KBM-7 (cell line): ENCODE results near the gene ZNF341.

Experiments used
- DNase-seq: peaks from one replicate; pipeline ENCODE4 v3.0.0-alpha.2; 2015
- in situ Hi-C: fragments of 300-500 bp; cut with MboI; formaldehyde crosslinking; loops from 2 replicates; pipeline ENCODE4 v1.14.3; 2020; ENCODE audit warnings: low sequenced_read_pairs, low pct_unique_long_range_greater_than_20kb, mixed read lengths

Gene ZNF341

GRCh38 chr20:33829636-33830035 lies 97.8 kb downstream of the ZNF341 start:
- in situ Hi-C loops = no loop called here

GRCh38 chr20:33830371-33830770 lies 98.6 kb downstream of the ZNF341 start:
- in situ Hi-C loops = no loop called here
- DNase-seq = no peak

More at GRCh38 chr20:33829636-33830035, 97.8 kb downstream of the ZNF341 start:
- DNase-seq = no peak

- DNase-seq = no peak
- in situ Hi-C loops = no loop called here
Measured at GRCh38 chr20:33832103-33832804, 100.5 kb downstream of the ZNF341 start.

- DNase-seq = no peak
- in situ Hi-C loops = no loop called here
Measured at GRCh38 chr20:33833333-33833732, 101.5 kb downstream of the ZNF341 start.

GRCh38 chr20:33835615-33836172 lies 103.9 kb downstream of the ZNF341 start:
- in situ Hi-C loops = no loop called here
- DNase-seq = no peak

GRCh38 chr20:33836277-33836676 lies 104.5 kb downstream of the ZNF341 start:
- in situ Hi-C loops = no loop called here
- DNase-seq = no peak

- in situ Hi-C loops = no loop called here
- DNase-seq = no peak
Measured at GRCh38 chr20:33837096-33837830, 105.5 kb downstream of the ZNF341 start.

GRCh38 chr20:33838035-33838864 lies 106.5 kb downstream of the ZNF341 start:
- DNase-seq = no peak
- in situ Hi-C loops = no loop called here

GRCh38 chr20:33839591-33839990 lies 107.8 kb downstream of the ZNF341 start:
- DNase-seq = no peak

GRCh38 chr20:33840160-33840559 lies 108.4 kb downstream of the ZNF341 start:
- DNase-seq = no peak
- in situ Hi-C loops = no loop called here

More at GRCh38 chr20:33839591-33839990, 107.8 kb downstream of the ZNF341 start:
- in situ Hi-C loops = no loop called here

GRCh38 chr20:33840759-33841435 lies 109.1 kb downstream of the ZNF341 start:
- in situ Hi-C loops = no loop called here
- DNase-seq = no peak

- no peak for DNase-seq
- in situ Hi-C loops = no loop called here
Measured at GRCh38 chr20:33841436-33841799, 109.6 kb downstream of the ZNF341 start.
